NCI-H187 treated with DMSO at 0.1 percent for 48 hours (cell line): ENCODE measurements around the gene WNT9B.
A peak's percentile ranks its signal among the peaks of the same experiment; 100 is the strongest.

Experiments used
- DNase-seq: peaks from one replicate; lab custom pipeline; 2025; lab: John Stamatoyannopoulos, UW

The WNT9B gene

GRCh38 chr17:46857600-46857999, 6.2 kb downstream of the WNT9B start:
- DNase-seq, result no peak

GRCh38 chr17:46859996-46860395, 8.6 kb downstream of the WNT9B start:
- DNase-seq, result no peak

- no peak for DNase-seq
Observed at GRCh38 chr17:46862949-46863348, 11.6 kb downstream of the WNT9B start.

- no peak for DNase-seq
Observed at GRCh38 chr17:46863383-46864121, 12.2 kb downstream of the WNT9B start.

GRCh38 chr17:46865100-46865499, 13.7 kb downstream of the WNT9B start:
- DNase-seq, result no peak

- DNase-seq, result no peak
Observed at GRCh38 chr17:46866325-46866724, 14.9 kb downstream of the WNT9B start.

GRCh38 chr17:46866747-46867146, 15.4 kb downstream of the WNT9B start:
- DNase-seq, result no peak

- DNase-seq, result no peak
Observed at GRCh38 chr17:46868689-46869187, 17.4 kb downstream of the WNT9B start.

- DNase-seq, result no peak
Observed at GRCh38 chr17:46869296-46869695, 17.9 kb downstream of the WNT9B start.

- DNase-seq, result no peak
Observed at GRCh38 chr17:46869975-46870803, 18.8 kb downstream of the WNT9B start.

- DNase-seq, result no peak
Observed at GRCh38 chr17:46872421-46872820, 21.0 kb downstream of the WNT9B start.

GRCh38 chr17:46873941-46874645, 22.7 kb downstream of the WNT9B start:
- DNase-seq, result no peak

- no peak for DNase-seq
Observed at GRCh38 chr17:46874906-46875305, 23.5 kb downstream of the WNT9B start.

- DNase-seq, result no peak
Observed at GRCh38 chr17:46875849-46876352, 24.5 kb downstream of the WNT9B start.

GRCh38 chr17:46876353-46876887, 25.0 kb downstream of the WNT9B start:
- DNase-seq, result peak; percentile 39

- DNase-seq, result no peak
Observed at GRCh38 chr17:46876926-46877325, 25.5 kb downstream of the WNT9B start.

GRCh38 chr17:46877466-46877865, 26.1 kb downstream of the WNT9B start:
- DNase-seq, result no peak

- no peak for DNase-seq
Observed at GRCh38 chr17:46878055-46878454, 26.7 kb downstream of the WNT9B start.

- no peak for DNase-seq
Observed at GRCh38 chr17:46879101-46879500, 27.7 kb downstream of the WNT9B start.

- DNase-seq, result no peak
Observed at GRCh38 chr17:46881015-46881414, 29.6 kb downstream of the WNT9B start.

GRCh38 chr17:46882666-46883065, 31.3 kb downstream of the WNT9B start:
- DNase-seq, result no peak
